Endothelial cell of umbilical vein (primary cell): Measurements from ENCODE around the gene PRKCB. TPM values are rescaled to one million over a fixed set of nuclear protein-coding genes. Genes with fewer than 3 reads are reported as not detected.

Experiments used
- BruUV-seq: library from RNA; stranded (reverse); fragments of 400-500 nt; replicated peaks from 2 replicates; lab custom pipeline; 2021; lab: Mats Ljungman, UMichigan
- CTCF ChIA-PET: fragments of 300-600, 350-600 bp; sonication (Branson Sonifier 250); formaldehyde crosslinking; loops from one replicate; lab custom pipeline; 2021; ENCODE audit warnings: antibody characterized with exemption, inconsistent platforms; lab: Charles Lee
- POLR2A ChIA-PET: fragments of 300-600, 350-600 bp; sonication (Branson Sonifier 250); formaldehyde crosslinking; loops from one replicate; lab custom pipeline; 2021; ENCODE audit warnings: antibody characterized with exemption, inconsistent platforms; lab: Charles Lee
- DNase-seq: peaks from one replicate; pipeline ENCODE4 v3.0.0-alpha.2; 2011; ENCODE audit warnings: low read depth, low spot score
- FAIRE-seq: peaks from 2 replicates; lab custom pipeline; 2011; peaks lifted over from hg19 to GRCh38; lab: Jason Lieb, UNC
- H2AFZ ChIP-seq: 2 replicates; pipeline ENCODE4 v1.6.0; 2012; ENCODE audit warnings: low read depth, low read length, control low read depth, inconsistent platforms
- H3K27ac ChIP-seq: 2 replicates; pipeline ENCODE4 v1.5.1; 2011; ENCODE audit warnings: low read depth, mild to moderate bottlenecking, control low read depth, low read length, moderate library complexity; ENCODE audit not compliant: insufficient read depth
- H3K27me3 ChIP-seq, 2 experiments: 2 replicates each; pipeline versions ENCODE4 v1.6.0 to v1.6.1; 2011; ENCODE audit warnings: low read length in 2 of 2, mixed read lengths in 1 of 2; ENCODE audit not compliant: control insufficient read depth in 2 of 2, insufficient read depth in 2 of 2
- H3K36me3 ChIP-seq, 2 experiments: 2 replicates in 1 of 2; 3 replicates in 1 of 2; pipeline ENCODE4 v1.5.1; 2011; ENCODE audit warnings: low read length in 2 of 2, mild to moderate bottlenecking in 1 of 2, moderate library complexity in 1 of 2; ENCODE audit not compliant: control insufficient read depth in 2 of 2, insufficient read depth in 2 of 2; ENCODE audit errors: extremely low read depth in 1 of 2
- H3K4me1 ChIP-seq: 3 replicates; pipeline ENCODE4 v1.5.1; 2011; ENCODE audit warnings: mild to moderate bottlenecking, low read length; ENCODE audit not compliant: control insufficient read depth, insufficient read depth; ENCODE audit errors: extremely low read depth
- H3K4me2 ChIP-seq: 2 replicates; pipeline ENCODE4 v1.6.1; 2011; ENCODE audit warnings: low read length, control low read depth, mixed read lengths; ENCODE audit not compliant: insufficient read depth
- H3K4me3 ChIP-seq, 3 experiments: fragments of 200-600 bp in 1 of 3; sonication (generic), shearing (Covaris generic) in 1 of 3; replicated peaks in 1 of 3; 2 replicates each; pipeline ENCODE4 v1.5.1; 2011 to 2016; ENCODE audit warnings: control low read depth in 3 of 3, low read length in 3 of 3, mild to moderate bottlenecking in 2 of 3, inconsistent platforms in 1 of 3, low read depth in 1 of 3, moderate library complexity in 1 of 3; ENCODE audit not compliant: insufficient read depth in 1 of 3
- H3K79me2 ChIP-seq: 2 replicates; pipeline ENCODE4 v1.6.0; 2012; ENCODE audit warnings: low read length, inconsistent platforms; ENCODE audit not compliant: control insufficient read depth, insufficient read depth
- H3K9ac ChIP-seq: replicated peaks from 2 replicates; pipeline ENCODE3; 2011; ENCODE audit warnings: low read length, control low read depth; ENCODE audit not compliant: insufficient read depth; ENCODE audit errors: extremely low read depth
- H3K9me1 ChIP-seq: replicated peaks from 3 replicates; pipeline ENCODE4 v1.6.0; 2011; ENCODE audit warnings: mild to moderate bottlenecking, low read length; ENCODE audit not compliant: control insufficient read depth, insufficient read depth; ENCODE audit errors: extremely low read depth
- H3K9me3 ChIP-seq: replicated peaks from 2 replicates; pipeline ENCODE4 v1.5.1; 2012; ENCODE audit warnings: low read length, inconsistent platforms; ENCODE audit not compliant: control insufficient read depth, insufficient read depth
- H4K20me1 ChIP-seq: replicated peaks from 2 replicates; pipeline ENCODE3; 2011; ENCODE audit warnings: mild to moderate bottlenecking, low read length; ENCODE audit not compliant: control insufficient read depth, insufficient read depth; ENCODE audit errors: extremely low read depth
- CTCF ChIP-seq, 2 donors: IDR thresholded peaks; 1 replicate in 1 of 2; 2 replicates in 1 of 2; pipeline ENCODE4 v1.5.1; 2011; ENCODE audit warnings: low read length in 2 of 2, mild to moderate bottlenecking in 2 of 2, moderate library complexity in 2 of 2, control low read depth in 1 of 2, inconsistent platforms in 1 of 2, low read depth in 1 of 2; ENCODE audit not compliant: insufficient read depth in 1 of 2; ENCODE audit errors: extremely low read depth in 1 of 2
- EZH2 ChIP-seq: IDR thresholded peaks from 2 replicates; pipeline ENCODE4 v1.6.1; 2012; ENCODE audit warnings: borderline replicate concordance, low read depth, mild to moderate bottlenecking, moderate library complexity, low read length, inconsistent platforms; ENCODE audit not compliant: severe bottlenecking
- FOS ChIP-seq: IDR thresholded peaks from 2 replicates; pipeline ENCODE4 v1.6.1; 2011; ENCODE audit warnings: mild to moderate bottlenecking, low read length, moderate library complexity, borderline replicate concordance; ENCODE audit not compliant: insufficient read depth
- GATA2 ChIP-seq: IDR thresholded peaks from 2 replicates; pipeline ENCODE4 v1.7.0; 2011; ENCODE audit warnings: low read depth, mild to moderate bottlenecking, moderate library complexity, mixed read lengths, low read length; ENCODE audit not compliant: insufficient read length, insufficient read depth
- JUN ChIP-seq: IDR thresholded peaks from 2 replicates; pipeline ENCODE4 v1.6.1; 2011; ENCODE audit warnings: borderline replicate concordance, low read depth; ENCODE audit not compliant: insufficient read length, insufficient read depth
- MAX ChIP-seq: IDR thresholded peaks from 2 replicates; pipeline ENCODE4 v1.6.1; 2011; ENCODE audit not compliant: insufficient read depth, insufficient read length
- MYC ChIP-seq: IDR thresholded peaks from one replicate; pipeline ENCODE4 v1.6.1; 2011; ENCODE audit warnings: mild to moderate bottlenecking, low read depth, low read length
- POLR2A ChIP-seq: IDR thresholded peaks from 2 replicates; pipeline ENCODE4 v1.6.1; 2012; ENCODE audit warnings: low read depth, mild to moderate bottlenecking, control low read depth, low read length
- POLR2AphosphoS5 ChIP-seq: IDR thresholded peaks from 2 replicates; pipeline ENCODE4 v1.6.1; 2012; ENCODE audit warnings: low read depth, mild to moderate bottlenecking, control low read depth, low read length, moderate library complexity; ENCODE audit not compliant: insufficient read depth
- dilution Hi-C: fragments of 300-500 bp; cut with MboI; formaldehyde crosslinking; loops from one replicate; pipeline ENCODE4 v1.15.0; 2019; ENCODE audit warnings: low sequenced_read_pairs; ENCODE audit not compliant: extremely low pct_ligation_motif_present
- intact Hi-C: fragments of 100-400 bp; cut with micrococcal nuclease; formaldehyde crosslinking; loops from one replicate; pipeline ENCODE4 v1.10.0; 2022
- polyA plus RNA-seq, 4 experiments: library from polyadenylated mRNA; depleted of rRNA in 3 of 4; stranded (reverse) in 3 of 4; unstranded in 1 of 4; fragments of >200 nt; gene quantifications; 2 replicates each; pipeline versions ENCODE4 v1.2.1 to v1.2.3, GENCODE V29; 2011 to 2012; ENCODE audit warnings: missing spikeins in 1 of 4
- total RNA-seq: library from RNA; stranded (reverse); gene quantifications from 2 replicates; pipeline ENCODE4 v1.2.3, GENCODE V29; 2021

PRKCB gene
- total and polyA plus RNA-seq, 2 donors (not counting 3 experiments of a cell fraction or from before 2014, with no cell fraction given): 0.01 TPM; not detected in 1

GRCh38 chr16:23838485-23839142 is 2.8 kb downstream of the PRKCB start:
- peaks cover 19 to 39% of the 10 kb centered on the region in 2 experiments for H3K27me3 ChIP-seq
- POLR2A ChIA-PET: no interaction called here
- no TSS peak for BruUV-seq
- DNase-seq: no peak
- intact Hi-C loops: no loop called here
- no peak overlapping the region for H3K4me2 ChIP-seq
- no peak overlapping the region for H3K27ac ChIP-seq
- no peak for TF ChIP-seq JUN
- TF ChIP-seq CTCF (IDR thresholded peaks at IDR 0.05; ENCODE audit: extremely low read depth in 1 of 2, insufficient read depth in 1 of 2, low read depth in 1 of 2, low read length in 2 of 2): no peak
- TF ChIP-seq POLR2A: no peak
- no peak for TF ChIP-seq MAX
- no peak for TF ChIP-seq GATA2
- TF ChIP-seq MYC: no peak
- no peak for TF ChIP-seq FOS
- no peak for TF ChIP-seq POLR2AphosphoS5
- TF ChIP-seq EZH2: no peak
- no peaks in the 10 kb centered on the region for H3K79me2 ChIP-seq
- H3K4me3 ChIP-seq: no peak overlapping the region
- no peaks in the 10 kb centered on the region for H3K9me1 ChIP-seq
- H3K4me1 ChIP-seq: no peaks in the 10 kb centered on the region
- CTCF ChIA-PET: no interaction called here
- dilution Hi-C loops: no loop called here
- no peak overlapping the region for H2AFZ ChIP-seq
- no peaks in the 10 kb centered on the region for H4K20me1 ChIP-seq
- H3K36me3 ChIP-seq: no peaks in the 10 kb centered on the region
- no peaks in the 10 kb centered on the region for H3K9me3 ChIP-seq
- no peak for FAIRE-seq
- no peak overlapping the region for H3K9ac ChIP-seq
